GM18507 (cell line): ENCODE measurements around the gene KLHL8.

Source experiments
- DNase-seq: peaks from one replicate; pipeline ENCODE4 v3.0.0; 2011; ENCODE audit warnings: low read depth; ENCODE audit not compliant: insufficient read length; ENCODE audit errors: extremely low spot score
- FAIRE-seq: peaks from 2 replicates; lab custom pipeline; 2011; peaks lifted over from hg19 to GRCh38; lab: Jason Lieb, UNC

KLHL8 gene

GRCh38 chr4:87220094-87220822 is at the start of gene KLHL8:
Gene KLHL8 (minus strand): TSS chr4:87220618. CDS start chr4:87195539, 25,079 bp downstream.
- FAIRE-seq (peak; percentile 82), DNase-seq (peak; percentile 84)

GRCh38 chr4:87270144-87270543 is 49.7 kb upstream of the KLHL8 start:
- no peak for FAIRE-seq
- no peak for DNase-seq

GRCh38 chr4:87268411-87268810 is 48.0 kb upstream of the KLHL8 start:
- FAIRE-seq (no peak), DNase-seq (no peak)

GRCh38 chr4:87266986-87267385 is 46.6 kb upstream of the KLHL8 start:
- no peak for FAIRE-seq

GRCh38 chr4:87262886-87263285 is 42.5 kb upstream of the KLHL8 start:
- DNase-seq = no peak
- FAIRE-seq = no peak

More at GRCh38 chr4:87266986-87267385, 46.6 kb upstream of the KLHL8 start:
- DNase-seq = no peak

GRCh38 chr4:87260477-87260876 is 40.1 kb upstream of the KLHL8 start:
- no peak for FAIRE-seq
- DNase-seq = no peak

- FAIRE-seq = no peak
- DNase-seq = no peak
Observed at GRCh38 chr4:87258677-87259076, 38.3 kb upstream of the KLHL8 start.

GRCh38 chr4:87257523-87257922 is 37.1 kb upstream of the KLHL8 start:
- FAIRE-seq (no peak), DNase-seq (no peak)

GRCh38 chr4:87255755-87256154 is 35.3 kb upstream of the KLHL8 start:
- FAIRE-seq (no peak), DNase-seq (no peak)

- FAIRE-seq = no peak
- DNase-seq = no peak
Observed at GRCh38 chr4:87251106-87251505, 30.7 kb upstream of the KLHL8 start.

- DNase-seq (no peak), FAIRE-seq (no peak)
Observed at GRCh38 chr4:87250294-87250693, 29.9 kb upstream of the KLHL8 start.

GRCh38 chr4:87249332-87250019 is 29.1 kb upstream of the KLHL8 start:
- FAIRE-seq (no peak), DNase-seq (no peak)

- no peak for FAIRE-seq
- no peak for DNase-seq
Observed at GRCh38 chr4:87243426-87244053, 23.1 kb upstream of the KLHL8 start.

GRCh38 chr4:87241336-87241735 is 20.9 kb upstream of the KLHL8 start:
- FAIRE-seq (no peak), DNase-seq (no peak)

- FAIRE-seq = no peak
Observed at GRCh38 chr4:87240341-87240740, 19.9 kb upstream of the KLHL8 start.

GRCh38 chr4:87239821-87240220 is 19.4 kb upstream of the KLHL8 start:
- DNase-seq (no peak), FAIRE-seq (no peak)

More at GRCh38 chr4:87240341-87240740, 19.9 kb upstream of the KLHL8 start:
- no peak for DNase-seq

GRCh38 chr4:87239194-87239593 is 18.8 kb upstream of the KLHL8 start:
- no peak for FAIRE-seq
- no peak for DNase-seq

- no peak for DNase-seq
Observed at GRCh38 chr4:87236861-87237260, 16.4 kb upstream of the KLHL8 start.

GRCh38 chr4:87235020-87235671 is 14.7 kb upstream of the KLHL8 start:
- FAIRE-seq = no peak

More at GRCh38 chr4:87236861-87237260, 16.4 kb upstream of the KLHL8 start:
- FAIRE-seq = no peak

GRCh38 chr4:87232216-87232615 is 11.8 kb upstream of the KLHL8 start:
- no peak for FAIRE-seq

More at GRCh38 chr4:87235020-87235671, 14.7 kb upstream of the KLHL8 start:
- no peak for DNase-seq

More at GRCh38 chr4:87232216-87232615, 11.8 kb upstream of the KLHL8 start:
- no peak for DNase-seq
